K562 (cell line): ENCODE measurements around the gene IRGQ. TPM values are rescaled to one million over a fixed set of nuclear protein-coding genes. Genes with fewer than 3 reads are reported as not detected.

Experiments used
- ATAC-seq: fragments of 200-7000 bp; cut with Tn5 transposase; 3 replicates; pipeline ENCODE4 v1.9.1; 2020; ENCODE audit warnings: moderate library complexity
- BruUV-seq: library from RNA; stranded (reverse); fragments of 400-500 nt; replicated peaks from 2 replicates; lab custom pipeline; 2021; lab: Mats Ljungman, UMichigan
- CTCF ChIA-PET: fragments of 300-600 bp; formaldehyde crosslinking; extraction: SDS; loops from one replicate; lab custom pipeline; 2021; ENCODE audit warnings: low intra/inter-chr PET ratio; lab: Yijun Ruan, JAX
- POLR2A ChIA-PET: fragments of 300-600, 350-650 bp; sonication (Branson Sonifier 250); formaldehyde crosslinking; extraction: SDS; loops from one replicate; lab custom pipeline; 2021; ENCODE audit warnings: antibody characterized with exemption, inconsistent platforms; lab: Yijun Ruan, JAX
- DNase-seq, 4 experiments: peaks; one replicate each; pipeline versions ENCODE4 v3.0.0 to v3.0.0-alpha.2; 2011 to 2018; ENCODE audit warnings: low spot score in 3 of 4, mixed read lengths in 3 of 4; ENCODE audit errors: extremely low read depth in 1 of 4
- FAIRE-seq: peaks from 2 replicates; lab custom pipeline; 2011; peaks lifted over from hg19 to GRCh38; lab: Jason Lieb, UNC
- H2AFZ ChIP-seq: 2 replicates; pipeline ENCODE4 v1.6.0; 2011; ENCODE audit warnings: low read depth, low read length, control low read depth, inconsistent platforms
- H3K27ac ChIP-seq: fragments of 200-600 bp; 3 replicates; pipeline ENCODE4 v1.8.0; 2011; ENCODE audit warnings: low read depth, mild to moderate bottlenecking, control low read depth, inconsistent platforms, low read length, moderate library complexity, mixed read lengths; ENCODE audit errors: extremely low read depth
- H3K27me3 ChIP-seq, 2 experiments: fragments of 300-600 bp in 1 of 2; 2 replicates in 1 of 2; 3 replicates in 1 of 2; pipeline versions ENCODE4 v1.6.0 to v1.8.0; 2011; ENCODE audit warnings: inconsistent platforms in 2 of 2, low read length in 2 of 2, mild to moderate bottlenecking in 1 of 2, mixed read lengths in 1 of 2, moderate library complexity in 1 of 2; ENCODE audit not compliant: control insufficient read depth in 2 of 2, insufficient read depth in 2 of 2
- H3K36me3 ChIP-seq: fragments of 300-600 bp; 3 replicates; pipeline ENCODE4 v1.8.0; 2011; ENCODE audit warnings: mild to moderate bottlenecking, low read length, inconsistent platforms; ENCODE audit not compliant: control insufficient read depth, insufficient read depth
- H3K4me1 ChIP-seq, 2 experiments: fragments of 200-600 bp in 1 of 2; replicated peaks in 1 of 2; 2 replicates in 1 of 2; 3 replicates in 1 of 2; pipeline versions ENCODE4 v1.5.1 to v1.8.0; 2011; ENCODE audit warnings: inconsistent platforms in 2 of 2, low read length in 2 of 2, mild to moderate bottlenecking in 1 of 2, mixed read lengths in 1 of 2, moderate library complexity in 1 of 2; ENCODE audit not compliant: control insufficient read depth in 2 of 2, insufficient read depth in 2 of 2
- H3K4me2 ChIP-seq: 2 replicates; pipeline ENCODE4 v1.6.1; 2011; ENCODE audit warnings: low read length, control low read depth, inconsistent platforms, mixed read lengths; ENCODE audit not compliant: insufficient read depth
- H3K4me3 ChIP-seq: fragments of 200-600 bp; sonication (generic), shearing (Covaris generic); 2 replicates; pipeline ENCODE4 v1.5.1; 2016; ENCODE audit warnings: control low read depth, inconsistent platforms
- H3K79me2 ChIP-seq: fragments of 200-600 bp; 3 replicates; pipeline ENCODE4 v1.8.0; 2011; ENCODE audit warnings: low read length, inconsistent platforms; ENCODE audit not compliant: control insufficient read depth, insufficient read depth
- H3K9ac ChIP-seq, 2 experiments: 2 replicates each; pipeline versions ENCODE4 v1.6.0 to v1.6.1; 2011; ENCODE audit warnings: low read depth in 2 of 2, low read length in 2 of 2, control low read depth in 1 of 2, inconsistent platforms in 1 of 2, mild to moderate bottlenecking in 1 of 2, mixed read lengths in 1 of 2; ENCODE audit not compliant: insufficient read depth in 1 of 2
- H3K9me1 ChIP-seq: one replicate; pipeline ENCODE4 v1.6.0; 2011; ENCODE audit warnings: inconsistent platforms, mild to moderate bottlenecking, low read length, moderate library complexity; ENCODE audit not compliant: control insufficient read depth, insufficient read depth
- H3K9me3 ChIP-seq: replicated peaks from 2 replicates; pipeline ENCODE4 v1.5.1; 2011; ENCODE audit warnings: low read depth, low read length, inconsistent platforms; ENCODE audit not compliant: control insufficient read depth, insufficient read depth
- H4K20me1 ChIP-seq: replicated peaks from 2 replicates; pipeline ENCODE4 v1.6.1; 2011; ENCODE audit warnings: low read length, inconsistent platforms, mixed read lengths; ENCODE audit not compliant: control insufficient read depth, insufficient read depth
- EHMT2 ChIP-seq: fragments of 450-650 bp; IDR thresholded peaks from 2 replicates; pipeline ENCODE4 v1.6.1; 2018; ENCODE audit warnings: antibody characterized with exemption
- GTF2E2 ChIP-seq: fragments of 200-800 bp; sonication (Bioruptor generic); IDR thresholded peaks from 2 replicates; pipeline ENCODE4 v1.6.1; 2016; ENCODE audit warnings: missing genetic modification characterization, missing compliant biosample characterization
- ZFP36 ChIP-seq: fragments of 150-350 bp; IDR thresholded peaks from 2 replicates; pipeline ENCODE4 v1.6.1; 2018; ENCODE audit warnings: low read length, low read depth; ENCODE audit not compliant: partially characterized antibody
- ZNF124 ChIP-seq: sonication (generic); formaldehyde crosslinking; IDR thresholded peaks from 2 replicates; pipeline ENCODE4 v1.8.1; 2022; ENCODE audit warnings: missing genetic modification reagents
- ZZZ3 ChIP-seq: fragments of 450-650 bp; IDR thresholded peaks from 2 replicates; pipeline ENCODE4 v1.6.1; 2016; ENCODE audit warnings: antibody characterized with exemption, mild to moderate bottlenecking, moderate library complexity
- WGBS: fragments of 100-300 bp; shearing (Covaris generic); methylation state at CpG from one replicate; pipeline ENCODE4 v1.1.6; 2016; ENCODE audit warnings: low coverage, mixed read lengths; ENCODE audit not compliant: insufficient coverage; ENCODE audit errors: missing lambda C conversion rate; 5-methylcytosine and 5-hydroxymethylcytosine counted together
- in situ Hi-C: fragments of 300-500 bp; cut with MboI; formaldehyde crosslinking; loops from 4 replicates; pipeline ENCODE4 v1.15.0; 2018; ENCODE audit warnings: inconsistent platforms, mixed read lengths
- intact Hi-C: fragments of 100-400 bp; cut with micrococcal nuclease; formaldehyde crosslinking; loops from 2 replicates; pipeline ENCODE4 v1.14.2; 2022
- polyA plus RNA-seq, 8 experiments: library from polyadenylated mRNA; depleted of rRNA in 4 of 8; stranded (reverse) in 5 of 8; unstranded in 3 of 8; fragments of >200 nt; fragmentation: Nextera tagmentation in 2 of 8; fragmentation: Illumina TruSeq in 1 of 8; extraction: Ambion mirVana in 2 of 8; extraction: Trizol in 1 of 8; gene quantifications; 2 replicates each; pipeline versions ENCODE4 v1.2.1 to v1.2.3, GENCODE V29; 2011 to 2014; ENCODE audit warnings: inconsistent platforms in 1 of 8, missing spikeins in 1 of 8
- total RNA-seq, 7 experiments: library from RNA; depleted of rRNA in 6 of 7; stranded (reverse); fragments of >200 nt in 6 of 7; fragmentation: Illumina TruSeq in 2 of 7; extraction: Trizol in 2 of 7; gene quantifications; 2 replicates each; pipeline versions ENCODE4 v1.2.1 to v1.2.3, GENCODE V29; 2011 to 2021; ENCODE audit warnings: low replicate concordance in 1 of 7
- TF ChIP-seq, protein P1 (sequence below): fragments of 450-650 bp; formaldehyde crosslinking; IDR thresholded peaks from 2 replicates; pipeline ENCODE4 v1.4.0; 2022; ENCODE audit warnings: mild to moderate bottlenecking, moderate library complexity

IRGQ gene
- total and polyA plus RNA-seq, 9 of the 15 experiments (the other 6 are each of a cell fraction or from before 2014, with no cell fraction given) = 3.5 to 19.2 (median 7.9) TPM

- Histone ChIP-seq H3K4me2 (no peak overlapping the region), H3K79me2 (no peaks in the 10 kb centered on the region), H3K9me1 (no peaks in the 10 kb centered on the region), H3K9ac (no peak overlapping the region), H3K9me3 (peaks cover 1% of the 10 kb centered on the region; the same call in 1 of the 2 replicates), H2AFZ (no peak overlapping the region), H3K27ac (no peak overlapping the region), H3K4me3 (no peak overlapping the region), H3K4me1 (no peaks in the 10 kb centered on the region; a peak in 1 of 5 replicates), H3K27me3 (no peaks in the 10 kb centered on the region), H3K36me3 (peaks cover 51% of the 10 kb centered on the region; the same call in 2 of the 3 replicates), H4K20me1 (no peaks in the 10 kb centered on the region)
- no TSS peak for BruUV-seq
- TF ChIP-seq ZNF124 (CRISPR knock-in tag) (no peak), ZZZ3 (no peak), GTF2E2 (tag) (no peak), ZFP36 (no peak), EHMT2 (no peak)
- TF ChIP-seq, protein P1, sequence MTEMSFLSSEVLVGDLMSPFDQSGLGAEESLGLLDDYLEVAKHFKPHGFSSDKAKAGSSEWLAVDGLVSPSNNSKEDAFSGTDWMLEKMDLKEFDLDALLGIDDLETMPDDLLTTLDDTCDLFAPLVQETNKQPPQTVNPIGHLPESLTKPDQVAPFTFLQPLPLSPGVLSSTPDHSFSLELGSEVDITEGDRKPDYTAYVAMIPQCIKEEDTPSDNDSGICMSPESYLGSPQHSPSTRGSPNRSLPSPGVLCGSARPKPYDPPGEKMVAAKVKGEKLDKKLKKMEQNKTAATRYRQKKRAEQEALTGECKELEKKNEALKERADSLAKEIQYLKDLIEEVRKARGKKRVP (CRISPR knock-in tag) = no peak
- ChIA-PET CTCF (interaction anchor here (0.7 kb wide), 1 partner anchor 297 kb away, joined by 3 read pairs; no protein-coding TSS in a partner anchor), POLR2A (no interaction called here)
- DNase-seq (no peak), FAIRE-seq (no peak), ATAC-seq (no peak)
- WGBS = 91% methylated on average over 7 of the region's 9 CpGs
- in situ Hi-C loops (no loop called here), intact Hi-C loops (no loop called here)
Observed at GRCh38 chr19:43544077-43544476, 51.9 kb downstream of the IRGQ start.
